ENCODE data around the gene CPXM2. TPM values are rescaled to one million over a fixed set of nuclear protein-coding genes. Genes with fewer than 3 reads are reported as not detected.

Gene CPXM2
- total RNA-seq, 3 donors from 2014 or later (not counting 1 experiment from before 2014, with no cell fraction given): not detected

- no peak overlapping the region for H3K27ac ChIP-seq (ENCODE audit: low read length)
- Mint-ChIP-seq H3K9me3 (no peaks in the 10 kb centered on the region), H3K36me3 (no peaks in the 10 kb centered on the region), H3K27me3 (ENCODE audit: low read depth in 2 of 2) (peaks cover 21 to 37% of the 10 kb centered on the region in 2 donors), H3K4me1 (peaks cover 4 to 5% of the 10 kb centered on the region in 2 donors), H3K4me3 (no peak overlapping the region), H3K27ac (no peak overlapping the region)
- ATAC-seq (no peak), DNase-seq (no peak)
- no peaks in the 10 kb centered on the region for H3K9me3 ChIP-seq (ENCODE audit: control insufficient read depth, insufficient read depth, low read length)
- H3K27me3 ChIP-seq (ENCODE audit: control insufficient read depth, insufficient read depth, low read length): no peaks in the 10 kb centered on the region
- intact Hi-C loops (cut with micrococcal nuclease): no loop called here
- TF ChIP-seq, protein P1, sequence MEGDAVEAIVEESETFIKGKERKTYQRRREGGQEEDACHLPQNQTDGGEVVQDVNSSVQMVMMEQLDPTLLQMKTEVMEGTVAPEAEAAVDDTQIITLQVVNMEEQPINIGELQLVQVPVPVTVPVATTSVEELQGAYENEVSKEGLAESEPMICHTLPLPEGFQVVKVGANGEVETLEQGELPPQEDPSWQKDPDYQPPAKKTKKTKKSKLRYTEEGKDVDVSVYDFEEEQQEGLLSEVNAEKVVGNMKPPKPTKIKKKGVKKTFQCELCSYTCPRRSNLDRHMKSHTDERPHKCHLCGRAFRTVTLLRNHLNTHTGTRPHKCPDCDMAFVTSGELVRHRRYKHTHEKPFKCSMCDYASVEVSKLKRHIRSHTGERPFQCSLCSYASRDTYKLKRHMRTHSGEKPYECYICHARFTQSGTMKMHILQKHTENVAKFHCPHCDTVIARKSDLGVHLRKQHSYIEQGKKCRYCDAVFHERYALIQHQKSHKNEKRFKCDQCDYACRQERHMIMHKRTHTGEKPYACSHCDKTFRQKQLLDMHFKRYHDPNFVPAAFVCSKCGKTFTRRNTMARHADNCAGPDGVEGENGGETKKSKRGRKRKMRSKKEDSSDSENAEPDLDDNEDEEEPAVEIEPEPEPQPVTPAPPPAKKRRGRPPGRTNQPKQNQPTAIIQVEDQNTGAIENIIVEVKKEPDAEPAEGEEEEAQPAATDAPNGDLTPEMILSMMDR (IDR thresholded peaks at IDR 0.05): no peak
- no peaks in the 10 kb centered on the region for H3K36me3 ChIP-seq (ENCODE audit: control insufficient read depth, insufficient read depth, low read length)
- WGBS (ENCODE audit: insufficient coverage): 84% methylated on average over 7 of the region's 7 CpGs
- no peak overlapping the region for H3K4me3 ChIP-seq (ENCODE audit: low read length)
- H3K4me1 ChIP-seq (ENCODE audit: control insufficient read depth, insufficient read depth, low read length): no peaks in the 10 kb centered on the region
Measured at GRCh38 chr10:123852411-123852951, 39.1 kb downstream of the CPXM2 start.

DNA sequence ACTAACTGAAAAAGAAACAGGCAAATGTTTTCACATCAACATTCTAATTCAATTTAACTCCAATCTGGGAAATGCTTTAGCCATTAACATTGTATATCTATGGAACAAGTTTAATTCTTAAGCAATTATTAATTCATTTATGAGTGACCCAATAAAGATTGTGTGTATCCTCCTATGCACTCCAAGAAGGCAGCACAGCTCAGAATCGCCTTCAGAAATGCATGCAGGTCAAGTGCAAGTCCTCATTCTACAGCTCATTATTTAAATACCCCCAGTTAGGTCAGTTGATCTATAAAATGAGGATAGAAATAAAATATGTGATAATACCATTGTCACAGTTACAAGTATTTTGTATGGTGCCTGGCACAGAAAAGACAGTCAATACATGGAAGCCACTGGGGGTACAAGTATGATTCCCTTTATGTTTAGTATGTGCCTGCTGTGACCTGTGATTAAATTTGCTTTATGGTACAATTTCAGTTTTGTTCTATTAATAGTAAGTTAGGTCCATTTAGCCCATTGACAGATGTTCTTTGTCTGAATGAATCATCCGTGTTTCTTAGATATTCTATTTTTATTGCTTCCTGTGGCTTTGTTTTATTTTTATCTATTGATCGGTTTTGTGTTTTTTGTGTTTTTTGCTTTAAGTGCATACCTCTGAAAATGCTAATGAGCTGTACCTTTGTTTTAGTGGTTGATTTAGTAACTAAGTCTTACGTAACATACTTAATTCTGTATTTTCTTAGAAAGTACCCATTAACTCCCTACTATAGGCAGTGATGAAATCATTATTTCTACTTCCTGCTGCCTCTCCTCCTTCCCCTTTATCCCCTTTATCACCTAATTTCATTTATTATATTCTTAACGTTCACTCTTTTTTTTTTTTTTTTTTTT is 42.8 kb downstream of the CPXM2 start:
- H3K4me1 Mint-ChIP-seq: peaks cover 4 to 5% of the 10 kb centered on the region in 2 donors
- peaks cover 25 to 49% of the 10 kb centered on the region in 2 donors for H3K27me3 Mint-ChIP-seq (ENCODE audit: low read depth in 2 of 2)
- DNase-seq: no peak
- Histone ChIP-seq H3K27ac (ENCODE audit: low read length) (no peak overlapping the region), H3K36me3 (ENCODE audit: control insufficient read depth, insufficient read depth, low read length) (no peaks in the 10 kb centered on the region), H3K27me3 (ENCODE audit: control insufficient read depth, insufficient read depth, low read length) (no peaks in the 10 kb centered on the region), H3K9me3 (ENCODE audit: control insufficient read depth, insufficient read depth, low read length) (no peaks in the 10 kb centered on the region), H3K4me3 (ENCODE audit: low read length) (no peak overlapping the region), H3K4me1 (ENCODE audit: control insufficient read depth, insufficient read depth, low read length) (no peaks in the 10 kb centered on the region)
- intact Hi-C loops (cut with micrococcal nuclease): no loop called here
- TF ChIP-seq, protein P1 (IDR thresholded peaks at IDR 0.05): no peak
- no peak overlapping the region for H3K27ac Mint-ChIP-seq
- H3K9me3 Mint-ChIP-seq: no peaks in the 10 kb centered on the region
- ATAC-seq: no peak
- WGBS (ENCODE audit: insufficient coverage): 40% methylated on average over 2 of the region's 5 CpGs
- H3K4me3 Mint-ChIP-seq: no peak overlapping the region
- no peaks in the 10 kb centered on the region for H3K36me3 Mint-ChIP-seq

DNA sequence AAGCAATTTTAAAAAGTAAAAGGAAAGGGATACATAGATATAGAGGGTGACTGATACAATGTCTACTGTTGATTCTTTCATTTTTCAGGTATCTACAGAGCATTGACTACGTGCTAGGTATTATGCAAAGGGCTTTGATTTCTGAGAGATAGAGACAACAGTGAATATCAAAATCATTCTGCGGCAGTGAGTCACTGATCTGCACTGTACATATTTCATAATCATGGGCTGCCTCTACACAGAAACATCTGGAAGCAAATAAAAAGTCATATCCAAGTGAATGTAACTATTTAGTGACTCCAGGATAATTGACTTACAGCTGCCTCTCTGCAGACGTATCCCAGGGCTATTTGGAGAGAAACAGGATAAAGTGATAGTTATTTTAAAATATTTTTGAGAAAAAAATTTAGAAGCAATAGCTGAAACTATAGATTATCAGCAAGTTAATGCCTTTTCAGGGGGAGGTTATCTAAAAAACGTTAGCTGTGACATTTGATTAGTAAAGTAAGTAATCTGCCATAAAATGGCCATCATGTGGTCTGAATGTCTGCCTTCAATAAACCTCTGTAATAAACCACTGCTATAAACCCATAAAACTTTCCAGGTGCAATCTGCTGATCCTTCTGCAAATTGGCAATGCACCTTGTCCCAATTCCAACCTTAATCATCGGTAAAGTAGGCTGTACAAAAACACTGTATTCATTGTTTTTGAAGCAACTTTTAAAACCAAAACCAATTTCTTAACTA is 43.7 kb downstream of the CPXM2 start:
- Mint-ChIP-seq H3K36me3 (no peaks in the 10 kb centered on the region), H3K27me3 (ENCODE audit: low read depth in 2 of 2) (peaks cover 25 to 42% of the 10 kb centered on the region in 2 donors), H3K4me3 (no peak overlapping the region), H3K4me1 (peaks cover 4 to 5% of the 10 kb centered on the region in 2 donors), H3K9me3 (no peaks in the 10 kb centered on the region), H3K27ac (no peak overlapping the region)
- Histone ChIP-seq H3K9me3 (ENCODE audit: control insufficient read depth, insufficient read depth, low read length) (no peaks in the 10 kb centered on the region), H3K4me1 (ENCODE audit: control insufficient read depth, insufficient read depth, low read length) (no peaks in the 10 kb centered on the region), H3K4me3 (ENCODE audit: low read length) (no peak overlapping the region), H3K36me3 (ENCODE audit: control insufficient read depth, insufficient read depth, low read length) (no peaks in the 10 kb centered on the region), H3K27me3 (ENCODE audit: control insufficient read depth, insufficient read depth, low read length) (no peaks in the 10 kb centered on the region), H3K27ac (ENCODE audit: low read length) (no peak overlapping the region)
- intact Hi-C loops (cut with micrococcal nuclease): no loop called here
- no peak for DNase-seq
- ATAC-seq: no peak
- TF ChIP-seq, protein P1 (IDR thresholded peaks at IDR 0.05): no peak
- 76% methylated on average over 5 of the region's 5 CpGs for WGBS (ENCODE audit: insufficient coverage)
